Ectodermal cell (in vitro differentiated cells): ENCODE measurements around the gene GALNT18.
"Not testable (repeated sequence)": the region's sequence is repeated elsewhere in the genome, so short reads cannot be mapped to it uniquely, and the experiment has no call there.

ENCODE experiments used
- H3K27ac ChIP-seq: 2 replicates; pipeline ENCODE4 v1.7.0; 2013; ENCODE audit warnings: mild to moderate bottlenecking, low read depth, low read length; ENCODE audit not compliant: insufficient read depth, poor library complexity, severe bottlenecking
- H3K27me3 ChIP-seq: 2 replicates; pipeline ENCODE4 v1.7.0; 2013; ENCODE audit warnings: mild to moderate bottlenecking, low read length; ENCODE audit not compliant: insufficient read depth, control insufficient read depth, poor library complexity, severe bottlenecking
- H3K36me3 ChIP-seq: one replicate; pipeline ENCODE4 v1.7.0; 2013; ENCODE audit warnings: low read length; ENCODE audit not compliant: control insufficient read depth, insufficient read depth
- H3K4me1 ChIP-seq: one replicate; pipeline ENCODE4 v1.7.0; 2013; ENCODE audit warnings: low read length; ENCODE audit not compliant: control insufficient read depth, insufficient read depth
- H3K4me3 ChIP-seq: 2 replicates; pipeline ENCODE4 v1.7.0; 2013; ENCODE audit warnings: low read depth, low read length, control low read depth; ENCODE audit not compliant: insufficient read depth
- H3K9me3 ChIP-seq: 2 replicates; pipeline ENCODE4 v1.7.0; 2013; ENCODE audit warnings: mild to moderate bottlenecking, low read length, moderate library complexity; ENCODE audit not compliant: control insufficient read depth
- WGBS, 2 experiments: methylation state at CpG; one replicate each; pipeline ENCODE4 v1.1.7; 2013; ENCODE audit warnings: missing lambda C conversion rate in 2 of 2; 5-methylcytosine and 5-hydroxymethylcytosine counted together

The GALNT18 gene

GRCh38 chr11:11374358-11375148 is 247.3 kb downstream of the GALNT18 start:
- Histone ChIP-seq H3K9me3 (no peaks in the 10 kb centered on the region), H3K36me3 (no peaks in the 10 kb centered on the region), H3K27ac (no peak overlapping the region), H3K4me3 (no peak overlapping the region), H3K27me3 (no peaks in the 10 kb centered on the region), H3K4me1 (no peaks in the 10 kb centered on the region)
- 87 to 96% methylated on average over 6 to 7 of the region's 7 CpGs for WGBS, 2 experiments

GRCh38 chr11:11373934-11374333 is 247.9 kb downstream of the GALNT18 start:
- no peak overlapping the region for H3K4me3 ChIP-seq
- 58 to 59% methylated on average over 5 of the region's 5 CpGs for WGBS, 2 experiments
- H3K27ac ChIP-seq: no peak overlapping the region
- H3K36me3 ChIP-seq: no peaks in the 10 kb centered on the region
- H3K27me3 ChIP-seq: no peaks in the 10 kb centered on the region
- no peaks in the 10 kb centered on the region for H3K4me1 ChIP-seq
- H3K9me3 ChIP-seq: no peaks in the 10 kb centered on the region

- Histone ChIP-seq H3K9me3 (no peaks in the 10 kb centered on the region), H3K27me3 (no peaks in the 10 kb centered on the region), H3K4me3 (no peak overlapping the region), H3K4me1 (no peaks in the 10 kb centered on the region), H3K27ac (no peak overlapping the region), H3K36me3 (no peaks in the 10 kb centered on the region)
- WGBS, 2 experiments: 91 to 94% methylated on average over 8 of the region's 8 CpGs
Measured at GRCh38 chr11:11372461-11372860, 249.3 kb downstream of the GALNT18 start.

- H3K4me1 ChIP-seq: no peaks in the 10 kb centered on the region
- no peak overlapping the region for H3K4me3 ChIP-seq
- no peaks in the 10 kb centered on the region for H3K36me3 ChIP-seq
- no peaks in the 10 kb centered on the region for H3K27me3 ChIP-seq
- H3K9me3 ChIP-seq: no peaks in the 10 kb centered on the region
- 91 to 92% methylated on average over 6 of the region's 6 CpGs for WGBS, 2 experiments
- H3K27ac ChIP-seq: no peak overlapping the region
Measured at GRCh38 chr11:11370962-11371303, 250.9 kb downstream of the GALNT18 start.

- H3K4me3 ChIP-seq: no peak overlapping the region
- H3K4me1 ChIP-seq: no peaks in the 10 kb centered on the region
- H3K27ac ChIP-seq: no peak overlapping the region
- H3K36me3 ChIP-seq: no peaks in the 10 kb centered on the region
- H3K9me3 ChIP-seq: no peaks in the 10 kb centered on the region
- WGBS, 2 experiments: 90 to 91% methylated on average over 7 to 8 of the region's 8 CpGs
- H3K27me3 ChIP-seq: no peaks in the 10 kb centered on the region
Measured at GRCh38 chr11:11370255-11370961, 251.4 kb downstream of the GALNT18 start.

- no peak overlapping the region for H3K27ac ChIP-seq
- 71 to 90% methylated on average over 1 of the region's 1 CpG for WGBS, 2 experiments
- H3K9me3 ChIP-seq: no peaks in the 10 kb centered on the region
- H3K36me3 ChIP-seq: no peaks in the 10 kb centered on the region
- no peak overlapping the region for H3K4me3 ChIP-seq
- no peaks in the 10 kb centered on the region for H3K27me3 ChIP-seq
- no peaks in the 10 kb centered on the region for H3K4me1 ChIP-seq
Measured at GRCh38 chr11:11366793-11367192, 255.0 kb downstream of the GALNT18 start.

GRCh38 chr11:11363674-11364073 is 258.1 kb downstream of the GALNT18 start:
- H3K27ac ChIP-seq: no peak overlapping the region
- H3K4me1 ChIP-seq: no peaks in the 10 kb centered on the region
- H3K9me3 ChIP-seq: no peaks in the 10 kb centered on the region
- H3K4me3 ChIP-seq: no peak overlapping the region
- H3K36me3 ChIP-seq: no peaks in the 10 kb centered on the region
- no peaks in the 10 kb centered on the region for H3K27me3 ChIP-seq

GRCh38 chr11:11359611-11360010 is 262.2 kb downstream of the GALNT18 start:
- Histone ChIP-seq H3K9me3 (no peaks in the 10 kb centered on the region), H3K4me1 (no peaks in the 10 kb centered on the region), H3K4me3 (no peak overlapping the region), H3K27me3 (no peaks in the 10 kb centered on the region), H3K36me3 (no peaks in the 10 kb centered on the region), H3K27ac (no peak overlapping the region)
- 92 to 93% methylated on average over 3 of the region's 3 CpGs for WGBS, 2 experiments

- Histone ChIP-seq H3K27ac (no peak overlapping the region), H3K9me3 (no peaks in the 10 kb centered on the region), H3K27me3 (no peaks in the 10 kb centered on the region), H3K4me3 (no peak overlapping the region), H3K36me3 (no peaks in the 10 kb centered on the region), H3K4me1 (no peaks in the 10 kb centered on the region)
- WGBS, 2 experiments: 93 to 96% methylated on average over 9 of the region's 9 CpGs
Measured at GRCh38 chr11:11356842-11357241, 265.0 kb downstream of the GALNT18 start.

- H3K27me3 ChIP-seq, H3K36me3 ChIP-seq, H3K4me1 ChIP-seq, H3K4me3 ChIP-seq, H3K9me3 ChIP-seq, H3K27ac ChIP-seq: not testable (repeated sequence)
- 92 to 93% methylated on average over 8 to 10 of the region's 11 CpGs for WGBS, 2 experiments
Measured at GRCh38 chr11:11352878-11353277, 268.9 kb downstream of the GALNT18 start, which contains the start of gene CSNK2A3. Gene CSNK2A3 (minus strand): TSS chr11:11353250. CDS start chr11:11353119, 131 bp downstream.
